OCI-LY7 (cell line): Measurements from ENCODE around the gene RRP36. TPM values are rescaled to one million over a fixed set of nuclear protein-coding genes. Genes with fewer than 3 reads are reported as not detected.

Source experiments
- BruUV-seq: library from RNA; stranded (reverse); fragments of 400-500 nt; replicated peaks from 2 replicates; lab custom pipeline; 2021; lab: Mats Ljungman, UMichigan
- CTCF ChIA-PET: fragments of 300-600 bp; sonication (Branson Sonifier 250); formaldehyde crosslinking; loops from one replicate; lab custom pipeline; 2022; ENCODE audit warnings: antibody characterized with exemption; ENCODE audit not compliant: unreplicated experiment; lab: Charles Lee
- POLR2A ChIA-PET: fragments of 300-600 bp; sonication (Branson Sonifier 250); formaldehyde crosslinking; loops from one replicate; lab custom pipeline; 2022; ENCODE audit warnings: antibody characterized with exemption; lab: Charles Lee
- DNase-seq: peaks from one replicate; pipeline ENCODE4 v3.0.0-alpha.2; 2015; ENCODE audit warnings: low spot score
- H2AFZ ChIP-seq: fragments of 200-600 bp; sonication (generic), shearing (Covaris generic); 2 replicates; pipeline ENCODE4 v1.6.1; 2014; ENCODE audit warnings: mild to moderate bottlenecking, antibody characterized with exemption, low read length, moderate library complexity
- H3K27ac ChIP-seq: fragments of 200-600 bp; sonication (generic); 2 replicates; pipeline ENCODE4 v1.5.1; 2014; ENCODE audit warnings: mixed run types, low read depth, mild to moderate bottlenecking, moderate library complexity, low read length, inconsistent platforms; ENCODE audit not compliant: poor library complexity, severe bottlenecking
- H3K36me3 ChIP-seq: fragments of 200-600 bp; sonication (generic); 2 replicates; pipeline ENCODE4 v1.6.1; 2014; ENCODE audit warnings: mild to moderate bottlenecking, antibody characterized with exemption, low read length, moderate library complexity, mixed read lengths; ENCODE audit not compliant: insufficient read depth
- H3K4me1 ChIP-seq: fragments of 200-600 bp; sonication (generic); 2 replicates; pipeline ENCODE4 v1.5.1; 2014; ENCODE audit warnings: mild to moderate bottlenecking, low read length; ENCODE audit not compliant: insufficient read depth, poor library complexity, severe bottlenecking
- H3K4me2 ChIP-seq: fragments of 200-600 bp; sonication (generic); 2 replicates; pipeline ENCODE4 v1.6.1; 2014; ENCODE audit warnings: mild to moderate bottlenecking, low read length
- H3K4me3 ChIP-seq: fragments of 200-600 bp; sonication (generic); 2 replicates; pipeline ENCODE4 v1.5.1; 2014; ENCODE audit warnings: mild to moderate bottlenecking, low read depth, low read length; ENCODE audit not compliant: poor library complexity, severe bottlenecking
- H3K79me2 ChIP-seq: fragments of 200-600 bp; sonication (generic); 2 replicates; pipeline ENCODE4 v1.6.1; 2016; ENCODE audit warnings: low read depth, mild to moderate bottlenecking, low read length, moderate library complexity, mixed read lengths; ENCODE audit not compliant: insufficient read depth
- H3K9me2 ChIP-seq: fragments of 200-600 bp; sonication (generic); 2 replicates; pipeline ENCODE4 v1.6.1; 2016; ENCODE audit warnings: mild to moderate bottlenecking, low read length, mixed read lengths; ENCODE audit not compliant: insufficient read depth
- H3K9me3 ChIP-seq: fragments of 200-600 bp; sonication (generic); 2 replicates; pipeline ENCODE4 v1.6.1; 2014; ENCODE audit warnings: mild to moderate bottlenecking, mixed run types, low read length, mixed read lengths
- H4K20me1 ChIP-seq: fragments of 200-600 bp; sonication (generic); 2 replicates; pipeline ENCODE4 v1.6.1; 2014; ENCODE audit warnings: mild to moderate bottlenecking, antibody characterized with exemption, low read length, moderate library complexity, mixed read lengths; ENCODE audit not compliant: insufficient read depth
- EZH2phosphoT487 ChIP-seq: fragments of 200-600 bp; sonication (generic); IDR thresholded peaks from 2 replicates; pipeline ENCODE4 v1.6.1; 2018; ENCODE audit warnings: low read depth, borderline replicate concordance, mild to moderate bottlenecking, mixed run types, antibody characterized with exemption, low read length, moderate library complexity, mixed read lengths
- intact Hi-C: fragments of 100-400 bp; cut with micrococcal nuclease; formaldehyde crosslinking; loops from one replicate; pipeline ENCODE4 v1.10.0; 2022; ENCODE audit not compliant: unreplicated experiment
- total RNA-seq, 2 experiments: library from RNA; depleted of rRNA in 1 of 2; stranded (reverse); fragments of >200 nt in 1 of 2; shearing (Covaris generic) in 1 of 2; gene quantifications; 2 replicates each; pipeline ENCODE4 v1.2.3, GENCODE V29; 2014 to 2022
- TF ChIP-seq, protein P1 (sequence below): fragments of 200-600 bp; sonication (generic); conservative IDR thresholded peaks from 2 replicates; pipeline ENCODE4 v1.5.1; 2014; ENCODE audit warnings: mild to moderate bottlenecking, antibody characterized with exemption, low read length, moderate library complexity, mixed read lengths

The RRP36 gene
- total RNA-seq, 2 experiments from 2014 or later = 61.1 to 75.9 TPM

DNA sequence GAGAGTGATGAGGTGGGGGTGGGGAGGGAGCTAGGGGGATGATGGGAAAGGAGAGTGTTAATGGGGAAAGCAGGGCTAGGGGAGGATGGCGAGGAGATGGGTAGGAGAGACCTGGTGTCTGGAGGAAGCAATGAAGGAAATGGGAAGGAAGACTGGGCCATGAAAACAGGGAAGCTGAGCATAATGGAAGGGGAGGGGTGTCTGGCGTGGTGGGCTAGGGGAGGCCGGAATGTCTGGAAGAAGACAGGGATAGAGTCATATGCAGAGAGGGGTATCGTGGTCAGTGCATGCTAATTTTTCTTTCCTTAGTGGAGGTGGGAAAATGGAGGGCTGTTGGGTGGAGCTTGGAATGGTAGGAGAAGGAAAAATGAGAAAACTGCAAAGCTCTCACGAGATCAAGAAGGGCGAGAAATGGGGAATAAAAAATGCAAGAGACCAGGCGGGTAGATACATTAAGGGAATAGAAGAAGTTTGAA is 7.0 kb upstream of the RRP36 start:
- Histone ChIP-seq H3K27ac (peak overlapping the region; percentile 43), H3K9me2 (no peaks in the 10 kb centered on the region), H4K20me1 (no peaks in the 10 kb centered on the region), H3K4me3 (peak overlapping the region; percentile 86), H3K79me2 (peaks cover 30% of the 10 kb centered on the region), H3K9me3 (no peaks in the 10 kb centered on the region), H2AFZ (peak overlapping the region; percentile 1; the same call in 1 of the 2 replicates), H3K36me3 (peaks cover 51% of the 10 kb centered on the region; the same call in 1 of the 2 replicates), H3K4me2 (peak overlapping the region; percentile 85), H3K4me1 (peaks cover 29% of the 10 kb centered on the region)
- ChIA-PET POLR2A (interaction anchor here (0.6 to 1.6 kb wide), 13 partner anchors 9 to 726 kb away, joined by 3 to 10 read pairs (median 4); partner anchors contain the start of genes CNPY3, KLC4, MRPL2 and PEX6), CTCF (interaction anchor here (0.5 to 1.6 kb wide), 7 partner anchors 19 to 268 kb away, joined by 3 to 6 read pairs (median 4); partner anchors contain the start of genes PEX6 and TBCC)
- DNase-seq = no peak
- no TSS peak for BruUV-seq
- intact Hi-C loops = loop anchor here (1.0 to 2.0 kb wide), 2 partner anchors 38 to 85 kb away; partner anchors contain the start of genes CNPY3 and CUL7
- TF ChIP-seq, protein P1, sequence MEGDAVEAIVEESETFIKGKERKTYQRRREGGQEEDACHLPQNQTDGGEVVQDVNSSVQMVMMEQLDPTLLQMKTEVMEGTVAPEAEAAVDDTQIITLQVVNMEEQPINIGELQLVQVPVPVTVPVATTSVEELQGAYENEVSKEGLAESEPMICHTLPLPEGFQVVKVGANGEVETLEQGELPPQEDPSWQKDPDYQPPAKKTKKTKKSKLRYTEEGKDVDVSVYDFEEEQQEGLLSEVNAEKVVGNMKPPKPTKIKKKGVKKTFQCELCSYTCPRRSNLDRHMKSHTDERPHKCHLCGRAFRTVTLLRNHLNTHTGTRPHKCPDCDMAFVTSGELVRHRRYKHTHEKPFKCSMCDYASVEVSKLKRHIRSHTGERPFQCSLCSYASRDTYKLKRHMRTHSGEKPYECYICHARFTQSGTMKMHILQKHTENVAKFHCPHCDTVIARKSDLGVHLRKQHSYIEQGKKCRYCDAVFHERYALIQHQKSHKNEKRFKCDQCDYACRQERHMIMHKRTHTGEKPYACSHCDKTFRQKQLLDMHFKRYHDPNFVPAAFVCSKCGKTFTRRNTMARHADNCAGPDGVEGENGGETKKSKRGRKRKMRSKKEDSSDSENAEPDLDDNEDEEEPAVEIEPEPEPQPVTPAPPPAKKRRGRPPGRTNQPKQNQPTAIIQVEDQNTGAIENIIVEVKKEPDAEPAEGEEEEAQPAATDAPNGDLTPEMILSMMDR = no peak
- no peak for TF ChIP-seq EZH2phosphoT487

- no TSS peak for BruUV-seq
- POLR2A ChIA-PET = interaction anchor here (0.8 to 1.5 kb wide), 2 partner anchors 38 to 87 kb away, joined by 3 to 5 read pairs; partner anchors contain the start of genes CNPY3 and CUL7
- no peak overlapping the region for H3K27ac ChIP-seq
- H3K79me2 ChIP-seq = peaks cover 30% of the 10 kb centered on the region
- intact Hi-C loops = no loop called here
- no peak overlapping the region for H2AFZ ChIP-seq
- TF ChIP-seq, protein P1 = no peak
- TF ChIP-seq EZH2phosphoT487 = no peak
- H3K4me1 ChIP-seq = peaks cover 39% of the 10 kb centered on the region
- no peaks in the 10 kb centered on the region for H4K20me1 ChIP-seq
- no peak overlapping the region for H3K4me3 ChIP-seq
- peaks cover 49% of the 10 kb centered on the region; the same call in 1 of the 2 replicates for H3K36me3 ChIP-seq
- no peak for DNase-seq
- H3K9me2 ChIP-seq = no peaks in the 10 kb centered on the region
- no peaks in the 10 kb centered on the region for H3K9me3 ChIP-seq
- CTCF ChIA-PET = no interaction called here
- H3K4me2 ChIP-seq = peak overlapping the region; percentile 5; the same call in 1 of the 2 replicates
Measured at GRCh38 chr6:43016176-43016942, 5.1 kb upstream of the RRP36 start.
